HG02678 (cell line): ENCODE measurements around the gene DRC7.
"Not testable (repeated sequence)": the region's sequence is repeated elsewhere in the genome, so short reads cannot be mapped to it uniquely, and the experiment has no call there.

Source experiments
- ATAC-seq: cut with Tn5 transposase; IDR thresholded peaks from one replicate; pipeline ENCODE4 v1.9.1; 2021; ENCODE audit warnings: mild to moderate bottlenecking, moderate library complexity; ENCODE audit not compliant: unreplicated experiment

Gene DRC7

DNA sequence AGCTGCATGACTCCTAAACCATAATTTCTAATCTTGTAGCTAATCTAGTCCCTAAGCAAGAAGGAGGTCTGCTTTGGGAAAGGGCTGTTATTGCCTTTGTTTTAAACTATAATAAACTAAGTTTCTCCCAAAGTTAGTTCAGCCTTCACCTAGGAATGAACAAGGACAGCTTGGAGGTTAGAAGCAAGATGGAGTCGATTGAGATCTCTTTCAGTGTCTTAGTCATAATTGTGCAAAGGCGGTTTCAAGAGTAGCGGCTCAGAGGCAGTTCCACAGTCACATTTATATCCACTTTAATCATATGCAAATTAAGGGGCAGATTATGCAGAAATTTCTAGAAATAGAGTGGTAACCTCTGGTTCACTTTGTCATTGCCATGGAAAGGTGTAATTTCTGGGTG is 17.4 kb downstream of the DRC7 start:
- ATAC-seq: no peak

DNA sequence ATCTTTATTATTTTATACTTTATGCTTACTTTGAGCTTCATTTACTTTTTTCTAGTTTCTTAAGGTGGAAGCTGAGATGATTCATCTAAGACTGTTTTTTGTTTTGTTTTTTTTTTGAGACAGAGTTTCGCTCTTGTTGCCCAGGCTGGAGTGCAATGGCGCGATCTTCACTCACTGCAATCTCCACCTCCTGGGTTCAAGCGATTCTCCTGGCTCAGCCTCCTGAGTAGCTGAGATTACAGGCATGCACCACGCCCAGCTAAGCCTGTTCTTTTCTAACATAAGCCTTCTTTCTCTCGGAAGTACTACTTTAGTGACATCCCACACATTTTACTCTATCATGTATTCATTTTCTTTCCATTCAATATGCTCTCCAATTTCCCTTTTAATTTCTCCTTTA is 18.0 kb downstream of the DRC7 start:
- ATAC-seq: not testable (repeated sequence)

DNA sequence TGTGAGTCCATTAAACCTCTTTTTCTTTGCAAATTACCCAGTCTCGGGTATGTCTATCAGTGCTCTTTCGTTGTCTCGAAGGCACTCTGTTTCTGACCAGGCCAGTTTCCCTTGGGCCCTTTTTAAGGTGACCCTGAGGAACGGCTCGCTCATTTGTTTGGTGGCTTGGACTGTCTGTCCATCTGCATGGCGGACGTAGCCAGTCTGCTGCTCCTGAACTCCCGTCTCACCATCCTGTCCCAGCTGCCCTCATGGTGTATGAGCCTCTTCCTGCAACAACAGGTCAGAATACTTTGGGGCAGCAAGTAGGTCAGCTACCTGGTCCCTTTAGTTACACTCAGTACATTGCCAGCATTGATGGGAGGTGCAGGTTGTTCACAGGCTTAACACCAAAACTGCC is 19.0 kb downstream of the DRC7 start:
- ATAC-seq: no peak

DNA sequence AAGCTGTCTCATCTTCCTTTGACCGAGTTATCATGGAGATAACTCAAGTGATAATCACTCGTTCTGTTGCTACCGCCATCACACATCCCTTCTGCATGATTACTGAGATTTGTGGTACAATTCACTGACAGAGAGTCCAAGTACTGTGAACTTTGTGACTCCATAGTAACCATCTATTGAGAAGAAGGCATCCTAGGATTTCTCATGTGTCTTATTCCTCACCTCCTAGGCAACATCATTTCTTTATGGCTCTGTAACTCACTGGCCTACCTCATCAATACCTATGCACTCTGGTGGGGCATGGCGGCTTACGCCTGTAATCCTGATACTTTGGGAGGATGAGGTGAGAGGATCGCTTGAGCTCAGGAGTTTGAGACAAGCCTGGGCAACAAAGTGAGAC is 19.4 kb downstream of the DRC7 start:
- ATAC-seq: no peak

DNA sequence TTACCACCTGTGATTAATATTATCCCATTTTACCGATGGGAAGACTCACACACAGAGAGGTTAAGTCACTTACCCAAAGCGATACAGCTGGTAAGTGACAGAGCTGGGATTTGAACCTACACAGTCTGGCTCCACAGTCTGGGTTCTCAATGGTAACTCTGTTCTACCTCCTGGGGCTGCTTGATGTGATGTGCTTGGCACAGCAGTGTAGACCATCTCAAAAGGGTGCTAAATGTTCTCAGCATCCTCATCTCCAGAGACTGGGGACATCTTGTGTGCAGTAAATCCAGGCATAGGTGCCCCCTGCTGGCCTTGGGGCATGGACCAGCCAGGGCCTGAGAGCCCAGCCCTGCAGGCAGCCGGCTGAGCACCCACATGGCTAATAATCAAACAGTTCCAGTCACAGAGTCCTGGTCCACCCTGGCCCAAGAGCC is 25.6 kb downstream of the DRC7 start:
- ATAC-seq: no peak

DNA sequence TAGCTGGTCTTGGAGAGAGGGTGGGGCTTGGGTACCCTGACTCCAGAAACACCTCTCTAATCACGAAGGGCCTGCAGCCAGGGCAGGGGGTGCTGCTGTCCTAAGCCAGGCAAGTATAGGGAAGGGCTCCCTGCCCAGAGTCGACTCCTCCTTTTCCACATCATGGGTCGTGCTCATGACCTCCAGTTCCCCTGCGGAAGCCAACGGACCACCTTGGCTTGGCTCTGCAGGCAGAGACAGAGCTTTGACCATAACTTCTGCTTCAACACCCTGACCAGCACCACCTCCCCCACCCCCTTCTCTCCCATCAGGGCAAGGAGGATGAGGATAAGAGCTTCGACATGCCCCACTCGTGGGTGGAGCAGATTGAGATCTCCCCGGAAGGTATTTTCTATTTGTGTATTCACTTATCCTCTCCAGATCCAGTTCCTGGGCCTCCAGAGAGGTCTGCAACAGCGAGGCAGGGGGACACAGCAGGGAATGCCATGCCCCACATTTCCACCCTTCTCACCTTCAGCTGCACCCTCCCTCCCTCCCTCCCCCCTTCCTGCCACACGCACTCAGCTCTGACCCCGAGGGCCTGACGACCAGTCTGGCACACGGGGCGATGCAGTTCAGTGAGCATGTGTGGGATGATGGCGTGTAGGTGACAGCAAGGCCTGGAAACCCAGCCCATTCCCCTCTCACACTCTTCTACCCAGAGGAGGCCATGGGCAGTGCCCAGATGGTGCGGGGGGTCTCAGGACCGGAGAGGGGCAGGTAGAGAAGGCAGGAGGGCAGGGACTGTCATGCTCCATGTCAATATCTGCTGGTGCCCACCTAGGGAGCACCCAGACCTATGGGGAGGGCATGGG is 27.0 kb downstream of the DRC7 start:
- no peak for ATAC-seq

DNA sequence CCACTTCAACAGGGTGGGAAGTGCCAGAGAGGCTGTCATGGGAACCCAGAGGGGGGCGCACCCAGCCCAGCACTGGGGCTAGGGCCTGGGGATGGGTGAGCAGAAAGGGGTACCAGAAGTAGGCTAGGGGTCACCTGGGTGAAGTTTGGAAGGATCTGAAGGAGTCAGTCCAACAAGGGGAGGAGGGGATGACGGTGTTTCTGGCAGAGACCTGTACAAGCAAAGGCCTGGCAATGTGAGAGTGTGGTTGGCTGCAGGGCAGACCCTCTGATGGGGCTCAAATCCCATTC is 27.5 kb downstream of the DRC7 start:
- no peak for ATAC-seq

DNA sequence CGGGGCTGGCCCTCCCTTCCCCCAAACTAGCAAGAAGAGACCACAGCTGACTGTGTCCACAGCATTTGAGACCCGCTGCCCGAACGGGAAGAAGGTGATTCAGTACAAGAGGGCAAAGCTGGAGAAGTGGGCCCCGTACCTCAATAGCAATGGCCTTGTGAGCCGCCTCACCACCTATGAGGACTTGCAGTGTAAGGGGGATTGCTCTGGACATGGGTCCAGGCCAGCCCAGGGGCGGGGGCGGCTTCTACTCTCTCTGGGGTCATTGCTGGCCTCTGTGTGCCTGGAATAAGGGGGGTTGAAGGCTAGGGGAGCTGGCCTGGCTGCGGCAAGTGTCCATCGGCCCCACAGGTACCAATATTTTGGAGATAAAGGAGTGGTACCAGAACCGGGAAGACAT is 28.0 kb downstream of the DRC7 start:
- ATAC-seq: no peak

DNA sequence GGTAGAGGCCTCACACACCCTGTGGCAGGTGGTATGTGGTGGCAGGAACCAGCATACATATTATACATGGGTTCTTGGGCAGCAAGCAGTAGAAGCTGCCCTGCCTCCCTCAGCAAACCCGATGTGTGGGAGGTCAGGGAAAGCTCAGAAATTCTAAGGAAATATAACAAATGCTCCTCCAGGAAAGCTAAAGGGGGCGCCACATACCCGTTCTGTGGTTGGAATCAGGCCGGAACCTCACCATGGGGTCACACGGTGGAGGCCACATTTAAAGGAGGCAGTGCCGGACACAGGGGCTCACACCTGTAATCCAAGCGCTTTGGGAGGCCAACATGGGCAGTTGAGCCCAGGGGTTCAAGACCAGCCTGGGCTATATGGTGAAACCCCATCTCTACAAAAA is 28.6 kb downstream of the DRC7 start:
- ATAC-seq: no peak

DNA sequence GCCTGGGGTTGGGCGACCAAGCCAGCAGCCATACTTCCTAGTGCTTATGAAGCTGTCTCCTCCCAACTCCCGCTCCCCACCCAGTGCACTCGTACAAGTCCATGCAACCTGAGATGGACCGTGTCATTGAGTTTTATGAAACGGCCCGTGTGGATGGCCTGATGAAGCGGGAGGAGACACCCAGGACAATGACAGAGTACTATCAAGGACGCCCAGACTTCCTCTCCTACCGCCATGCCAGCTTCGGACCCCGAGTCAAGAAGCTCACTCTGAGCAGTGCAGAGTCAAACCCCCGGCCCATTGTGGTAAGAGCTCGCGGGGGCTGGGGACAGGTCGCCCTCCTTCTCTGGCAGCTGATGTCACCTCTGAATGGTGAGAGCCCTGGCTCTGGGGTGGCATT is 29.9 kb downstream of the DRC7 start:
- ATAC-seq: no peak

DNA sequence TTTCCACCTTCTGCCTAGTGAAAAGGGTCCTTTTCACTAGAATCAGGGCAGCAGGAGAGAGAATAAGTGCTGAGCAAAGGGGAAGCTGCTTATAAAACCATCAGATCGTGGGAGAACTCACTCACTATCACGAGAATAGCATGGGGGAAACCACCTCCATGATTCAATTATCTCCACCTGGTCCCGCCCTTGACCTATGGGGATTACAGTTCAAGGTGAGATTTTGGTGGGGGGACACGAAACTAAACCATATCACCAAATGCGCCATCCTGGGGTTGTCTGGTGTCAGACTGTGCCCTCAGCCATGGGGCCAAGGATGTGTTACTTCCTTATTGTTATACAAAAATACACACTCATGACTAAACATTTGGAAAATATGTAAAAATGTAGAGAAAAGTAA is 30.5 kb downstream of the DRC7 start:
- no peak for ATAC-seq

DNA sequence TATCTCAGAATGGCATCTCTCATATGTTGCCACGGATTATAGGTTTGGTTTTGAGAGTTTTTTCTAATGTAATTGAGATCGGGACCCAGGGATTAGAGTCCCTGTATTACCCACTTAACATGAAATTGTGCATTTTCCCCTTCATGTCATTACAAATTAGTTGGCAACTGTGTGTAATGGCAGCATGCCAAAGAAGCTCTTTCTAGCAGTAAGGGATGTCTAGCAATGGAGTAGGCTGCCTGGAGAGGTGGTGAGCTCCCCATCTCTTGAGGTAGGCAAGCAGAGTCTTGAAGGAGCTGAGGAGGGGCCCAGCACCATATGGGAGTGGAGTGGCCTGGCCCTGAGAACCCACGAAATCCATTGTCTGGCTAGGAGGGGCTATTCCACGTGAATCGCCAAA is 30.9 kb downstream of the DRC7 start:
- no peak for ATAC-seq

DNA sequence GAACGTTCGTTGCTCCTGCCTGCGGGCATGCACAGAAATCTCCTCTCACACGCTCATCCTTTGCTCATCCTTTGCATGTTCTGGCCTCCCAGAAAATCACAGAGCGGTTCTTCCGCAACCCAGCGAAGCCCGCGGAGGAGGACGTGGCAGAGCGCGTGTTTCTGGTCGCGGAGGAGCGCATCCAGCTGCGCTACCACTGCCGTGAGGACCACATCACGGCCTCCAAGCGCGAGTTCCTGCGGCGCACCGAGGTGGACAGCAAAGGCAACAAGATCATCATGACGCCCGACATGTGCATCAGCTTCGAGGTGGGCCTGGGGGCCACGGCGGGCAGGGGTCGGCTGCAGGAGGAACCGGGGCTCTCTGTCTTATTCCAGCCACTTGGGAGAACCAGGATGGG is 31.4 kb downstream of the DRC7 start:
- no peak for ATAC-seq

DNA sequence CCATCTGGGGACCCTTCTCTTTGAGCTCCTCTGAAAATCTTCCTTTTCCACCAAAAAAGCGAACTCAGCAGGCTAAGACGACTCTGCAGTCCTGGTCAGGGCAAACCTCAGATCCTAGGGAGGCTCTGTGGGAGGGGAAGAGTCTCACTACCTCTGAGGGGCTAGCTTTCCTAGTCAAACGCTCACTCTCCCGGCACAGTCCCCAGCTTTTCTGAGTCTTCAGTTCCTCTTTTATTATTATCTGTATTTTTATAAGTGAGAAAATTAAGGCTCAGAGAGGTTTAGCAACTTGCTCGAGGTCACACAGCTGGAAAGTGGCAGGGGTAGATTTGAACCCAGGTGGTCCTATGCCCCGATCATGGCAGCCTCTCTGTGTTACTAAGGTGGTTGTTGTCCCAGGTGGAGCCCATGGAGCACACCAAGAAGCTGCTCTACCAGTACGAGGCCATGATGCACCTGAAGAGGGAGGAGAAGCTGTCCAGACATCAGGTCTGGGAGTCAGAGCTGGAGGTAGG is 31.9 kb downstream of the DRC7 start:
- ATAC-seq: no peak

DNA sequence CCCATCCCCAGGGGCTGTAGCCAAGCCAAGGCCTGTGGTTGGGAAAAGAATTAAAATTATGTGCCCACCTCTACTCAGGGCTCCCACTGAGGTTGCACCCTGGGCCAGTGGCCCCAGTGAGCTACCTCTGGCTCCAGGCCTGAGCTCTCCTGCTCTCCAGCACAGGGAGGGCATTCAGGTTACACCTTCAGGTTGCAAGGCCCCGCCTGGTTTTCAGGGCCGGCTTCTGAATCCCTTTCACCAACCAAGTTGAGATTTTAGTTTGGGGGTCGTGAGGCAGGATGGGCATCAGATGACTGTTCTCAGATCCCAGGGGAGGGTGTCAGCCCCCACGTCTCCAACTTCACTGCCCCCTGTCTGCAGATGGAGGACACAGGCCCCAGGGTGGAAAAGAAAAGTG is 33.0 kb downstream of the DRC7 start:
- ATAC-seq: no peak

DNA sequence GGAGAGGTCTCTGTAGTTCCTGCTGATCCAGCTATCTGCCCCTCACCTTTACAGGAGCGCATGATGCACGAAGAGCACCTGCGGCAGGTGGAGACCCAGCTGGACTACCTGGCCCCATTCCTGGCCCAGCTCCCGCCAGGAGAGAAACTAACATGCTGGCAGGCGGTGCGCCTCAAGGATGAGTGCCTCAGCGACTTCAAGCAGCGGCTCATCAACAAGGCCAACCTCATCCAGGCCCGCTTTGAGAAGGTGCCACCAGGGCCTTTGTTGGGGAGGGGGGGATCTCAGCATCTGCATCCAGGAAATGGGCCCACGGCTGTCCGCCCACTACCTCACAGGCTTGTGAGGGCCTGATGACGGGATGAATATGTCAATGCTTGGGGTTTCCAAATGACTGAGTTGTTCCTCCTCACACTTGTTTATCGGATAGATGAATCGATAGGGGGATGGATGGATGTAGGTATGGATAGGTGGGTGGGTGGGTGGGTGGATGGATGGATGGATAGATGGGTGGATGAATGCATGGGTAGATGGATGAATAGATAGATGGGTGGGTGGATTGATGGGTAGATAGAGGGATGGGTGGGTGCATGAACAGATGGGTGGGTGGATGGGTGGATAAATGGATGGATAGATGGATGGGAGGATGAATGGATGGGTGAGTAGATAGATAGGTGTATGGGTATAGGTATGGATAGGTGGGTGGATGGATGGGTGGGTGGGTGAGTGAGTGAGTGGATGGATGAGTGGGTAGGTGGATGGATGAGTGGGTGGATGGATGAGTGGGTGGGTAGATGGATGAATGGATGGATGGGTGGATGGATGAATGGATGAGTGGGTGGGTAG is 34.0 kb downstream of the DRC7 start:
- no peak for ATAC-seq

DNA sequence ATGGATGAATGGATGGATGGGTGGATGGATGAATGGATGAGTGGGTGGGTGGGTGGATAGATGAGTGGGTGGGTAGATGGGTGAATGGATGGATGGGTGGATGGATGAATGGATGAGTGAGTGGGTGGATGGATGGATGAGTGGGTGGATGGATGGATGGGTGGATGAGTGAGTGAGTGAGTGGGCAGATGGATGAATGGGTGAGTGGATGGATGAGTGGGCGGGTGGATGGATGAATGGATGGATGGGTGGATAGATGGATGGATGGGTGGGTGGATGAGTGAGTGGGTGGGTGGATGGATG is 34.5 kb downstream of the DRC7 start:
- no peak for ATAC-seq

DNA sequence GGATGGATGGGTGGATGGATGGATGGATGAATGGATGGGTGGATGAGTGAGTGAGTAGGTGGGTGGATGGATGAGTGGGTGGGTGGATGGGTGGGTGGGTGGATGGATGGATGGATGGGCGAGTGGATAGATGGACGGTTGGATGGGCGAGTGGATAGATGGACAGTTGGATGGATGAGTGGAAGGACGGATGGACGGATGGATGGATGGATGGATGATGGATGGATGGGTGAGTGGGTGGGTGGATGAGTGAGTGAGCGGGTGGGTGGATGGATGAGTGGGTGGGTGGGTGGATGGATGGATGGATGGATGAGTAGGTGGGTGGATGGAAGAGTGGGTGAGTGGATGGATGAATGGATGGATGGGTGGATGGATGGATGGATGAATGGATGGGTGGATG is 35.2 kb downstream of the DRC7 start:
- not testable (repeated sequence) for ATAC-seq

DNA sequence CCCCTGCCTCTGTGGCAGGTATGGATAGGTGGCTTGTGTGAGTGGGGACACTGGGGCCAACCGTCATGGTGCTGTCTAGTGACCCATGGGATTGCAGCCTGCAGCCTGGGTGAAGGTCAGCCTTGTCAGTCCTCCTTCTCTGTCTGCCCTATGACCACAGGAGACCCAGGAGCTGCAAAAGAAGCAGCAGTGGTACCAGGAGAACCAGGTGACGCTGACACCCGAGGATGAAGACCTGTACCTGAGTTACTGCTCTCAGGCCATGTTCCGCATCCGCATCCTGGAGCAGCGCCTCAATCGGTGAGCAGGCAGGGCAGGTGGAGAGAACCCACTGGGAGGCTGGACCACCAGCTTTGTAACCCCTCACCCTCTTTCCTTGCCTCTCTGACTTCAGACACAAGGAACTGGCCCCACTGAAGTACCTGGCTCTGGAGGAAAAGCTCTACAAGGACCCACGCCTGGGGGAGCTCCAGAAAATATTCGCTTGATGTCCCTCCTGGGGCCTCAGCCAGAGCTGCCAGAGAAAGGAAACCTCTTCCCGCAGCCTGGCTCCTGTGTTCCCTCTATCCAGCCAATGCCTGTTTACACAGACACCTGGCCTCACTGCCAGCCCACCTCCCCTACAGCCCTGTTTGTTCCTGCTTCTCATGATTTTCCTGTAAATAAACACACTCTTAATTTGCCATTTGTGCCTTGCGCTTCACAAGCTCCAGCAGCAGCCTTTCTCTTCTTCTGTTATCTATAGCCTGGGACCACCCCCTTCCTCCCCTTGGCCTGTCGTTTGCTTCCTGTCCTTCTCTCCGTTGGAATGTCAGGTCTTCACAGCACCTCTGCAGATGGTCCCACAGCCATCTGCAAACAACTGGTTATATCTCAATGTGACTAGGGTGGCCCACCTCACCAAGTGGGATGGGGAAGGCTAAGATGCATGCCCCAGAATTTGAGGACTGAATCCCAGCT is 36.4 kb downstream of the DRC7 start:
- no peak for ATAC-seq

DNA sequence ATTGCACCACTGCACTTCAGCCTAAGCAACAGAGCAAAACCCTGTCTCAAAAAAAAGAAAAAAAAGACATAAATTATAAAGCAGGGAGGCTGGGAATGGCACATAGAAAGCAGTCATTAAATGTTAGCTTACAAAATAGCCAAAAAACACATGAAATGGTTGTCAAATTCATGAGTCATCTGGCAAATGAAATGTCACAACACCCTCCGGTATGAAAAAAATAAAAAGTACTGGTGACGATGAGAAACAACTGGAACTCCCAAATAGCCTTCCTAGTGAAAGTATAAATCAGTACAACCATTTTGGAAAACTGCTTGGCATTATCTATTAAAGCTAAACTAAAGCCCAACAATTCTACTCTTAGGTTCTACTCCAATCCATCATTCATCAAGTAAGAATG is 37.4 kb downstream of the DRC7 start:
- no peak for ATAC-seq

DNA sequence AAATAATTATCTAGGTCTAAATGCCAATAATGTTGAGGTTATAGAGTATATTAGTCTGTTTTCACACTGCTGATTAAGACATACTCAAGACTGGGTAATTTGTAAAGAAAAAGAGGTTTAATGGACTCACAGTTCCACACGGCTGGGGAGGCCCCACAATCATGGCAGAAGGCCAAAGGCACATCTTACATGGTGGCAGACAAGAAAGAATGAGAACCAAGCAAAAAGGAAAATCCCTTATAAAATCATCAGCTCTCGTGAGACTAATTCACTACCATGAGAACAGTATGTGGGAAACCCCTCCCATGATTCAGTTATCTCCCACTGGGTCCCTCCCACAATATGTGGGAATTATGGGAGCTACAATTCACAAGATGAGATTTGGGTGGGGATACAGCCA is 38.1 kb downstream of the DRC7 start:
- no peak for ATAC-seq
